Mesenchymal stem cell (in vitro differentiated cells and primary cell): ENCODE data around the gene PAX2.

Experiments used
- DNase-seq: peaks from one replicate; pipeline ENCODE4 v3.0.0-alpha.2; 2013
- H2AFZ ChIP-seq: one replicate; pipeline ENCODE4 v1.6.1; 2013; ENCODE audit warnings: low read depth, mild to moderate bottlenecking, control low read depth, inconsistent platforms, low read length, moderate library complexity
- H2AK5ac ChIP-seq: 2 replicates; pipeline ENCODE4 v1.6.1; 2013; ENCODE audit warnings: low read length, moderate library complexity, mild to moderate bottlenecking, inconsistent platforms; ENCODE audit not compliant: severe bottlenecking
- H2BK120ac ChIP-seq: one replicate; pipeline ENCODE4 v1.6.1; 2013; ENCODE audit warnings: low read depth, mild to moderate bottlenecking, inconsistent platforms, low read length, moderate library complexity
- H2BK12ac ChIP-seq, 2 experiments: one replicate each; pipeline ENCODE4 v1.6.1; 2013; ENCODE audit warnings: inconsistent platforms in 2 of 2, low read length in 2 of 2, mild to moderate bottlenecking in 2 of 2, moderate library complexity in 2 of 2, control low read depth in 1 of 2
- H2BK15ac ChIP-seq: one replicate; pipeline ENCODE4 v1.6.1; 2013; ENCODE audit warnings: mild to moderate bottlenecking, low read depth, inconsistent platforms; ENCODE audit not compliant: poor library complexity, severe bottlenecking
- H2BK5ac ChIP-seq: 2 replicates; pipeline ENCODE4 v1.6.1; 2013; ENCODE audit warnings: low read depth, mild to moderate bottlenecking, low read length, control low read depth, inconsistent platforms; ENCODE audit not compliant: poor library complexity, severe bottlenecking
- H3K14ac ChIP-seq, 2 experiments: one replicate each; pipeline ENCODE4 v1.6.1; 2013; ENCODE audit warnings: inconsistent platforms in 2 of 2, low read length in 2 of 2, control low read depth in 1 of 2, mild to moderate bottlenecking in 1 of 2, moderate library complexity in 1 of 2
- H3K18ac ChIP-seq, 2 experiments: one replicate each; pipeline ENCODE4 v1.6.1; 2013; ENCODE audit warnings: inconsistent platforms in 2 of 2, low read length in 2 of 2, control low read depth in 1 of 2, low read depth in 1 of 2, mild to moderate bottlenecking in 1 of 2
- H3K23ac ChIP-seq, 2 experiments: one replicate each; pipeline ENCODE4 v1.6.1; 2013; ENCODE audit warnings: inconsistent platforms in 2 of 2, low read length in 2 of 2, mild to moderate bottlenecking in 2 of 2, moderate library complexity in 2 of 2, control low read depth in 1 of 2
- H3K27ac ChIP-seq: 2 replicates; pipeline ENCODE4 v1.5.1; 2013; ENCODE audit warnings: mild to moderate bottlenecking, moderate library complexity, low read length, control low read depth, inconsistent platforms; ENCODE audit not compliant: poor library complexity, severe bottlenecking
- H3K27me3 ChIP-seq, 2 experiments: 2 replicates each; pipeline versions ENCODE4 v1.6.1 to v1.7.0; 2013; ENCODE audit warnings: low read length in 2 of 2, mild to moderate bottlenecking in 2 of 2, moderate library complexity in 2 of 2, control low read depth in 1 of 2, inconsistent platforms in 1 of 2; ENCODE audit not compliant: control insufficient read depth in 1 of 2, insufficient read depth in 1 of 2
- H3K36me3 ChIP-seq, 2 experiments: 2 replicates each; pipeline versions ENCODE4 v1.6.1 to v1.7.0; 2013; ENCODE audit warnings: low read length in 2 of 2, control low read depth in 1 of 2, inconsistent platforms in 1 of 2, low read depth in 1 of 2, mild to moderate bottlenecking in 1 of 2; ENCODE audit not compliant: insufficient read depth in 2 of 2, control insufficient read depth in 1 of 2
- H3K4ac ChIP-seq, 2 experiments: one replicate each; pipeline ENCODE4 v1.6.1; 2013; ENCODE audit warnings: inconsistent platforms in 2 of 2, low read length in 2 of 2, mild to moderate bottlenecking in 2 of 2, moderate library complexity in 2 of 2, control low read depth in 1 of 2, low read depth in 1 of 2
- H3K4me1 ChIP-seq: 2 replicates; pipeline ENCODE4 v1.6.1; 2013; ENCODE audit warnings: low read depth, low read length, control low read depth; ENCODE audit not compliant: control insufficient read depth, insufficient read depth
- H3K4me2 ChIP-seq: 2 replicates; pipeline ENCODE4 v1.6.1; 2013; ENCODE audit warnings: low read length, mild to moderate bottlenecking, inconsistent platforms; ENCODE audit not compliant: poor library complexity, severe bottlenecking
- H3K4me3 ChIP-seq, 2 experiments: 2 replicates each; pipeline versions ENCODE4 v1.5.1 to v1.7.0; 2013; ENCODE audit warnings: low read length in 2 of 2, mild to moderate bottlenecking in 2 of 2, control low read depth in 1 of 2, low read depth in 1 of 2; ENCODE audit not compliant: insufficient read depth in 1 of 2
- H3K79me1 ChIP-seq: replicated peaks from 2 replicates; pipeline ENCODE4 v1.6.1; 2013; ENCODE audit warnings: mild to moderate bottlenecking, control low read depth, low read length, inconsistent platforms; ENCODE audit not compliant: poor library complexity, severe bottlenecking
- H3K9ac ChIP-seq: 2 replicates; pipeline ENCODE4 v1.7.0; 2013; ENCODE audit warnings: mild to moderate bottlenecking, low read length, moderate library complexity
- H3K9me3 ChIP-seq: 2 replicates; pipeline ENCODE4 v1.7.0; 2013; ENCODE audit warnings: mild to moderate bottlenecking, low read length; ENCODE audit not compliant: control insufficient read depth
- H4K8ac ChIP-seq: one replicate; pipeline ENCODE4 v1.6.1; 2013; ENCODE audit warnings: inconsistent platforms, mild to moderate bottlenecking, low read length, moderate library complexity
- H4K91ac ChIP-seq: one replicate; pipeline ENCODE4 v1.6.1; 2013; ENCODE audit warnings: mild to moderate bottlenecking, low read length, inconsistent platforms
- WGBS: methylation state at CpG from one replicate; pipeline ENCODE4 v1.1.7; 2013; ENCODE audit warnings: mixed read lengths; 5-methylcytosine and 5-hydroxymethylcytosine counted together

Gene PAX2

GRCh38 chr10:100802607-100803006, 57.2 kb downstream of the PAX2 start:
- no peak overlapping the region for H4K8ac ChIP-seq
- no peak overlapping the region for H3K4me2 ChIP-seq
- 63% methylated on average over 10 of the region's 10 CpGs for WGBS

GRCh38 chr10:100803492-100803891, 58.1 kb downstream of the PAX2 start:
- H2AK5ac ChIP-seq = no peak overlapping the region
- H3K9ac ChIP-seq = no peak overlapping the region
- H3K4me1 ChIP-seq = peaks cover 3% of the 10 kb centered on the region
- H2BK5ac ChIP-seq = no peak overlapping the region
- peak overlapping the region in 1 of 2 experiments; percentile 46 for H3K14ac ChIP-seq
- no peak overlapping the region for H3K4ac ChIP-seq
- WGBS = 47% methylated on average over 6 of the region's 6 CpGs
- no peak overlapping the region for H3K23ac ChIP-seq
- H3K79me1 ChIP-seq = no peaks in the 10 kb centered on the region
- H2BK15ac ChIP-seq = no peak overlapping the region
- peaks cover 76 to 94% of the 10 kb centered on the region in 2 experiments for H3K27me3 ChIP-seq
- no peak overlapping the region for H2BK12ac ChIP-seq
- H2BK120ac ChIP-seq = no peak overlapping the region
- no peak overlapping the region for H2AFZ ChIP-seq
- H4K8ac ChIP-seq = peak overlapping the region; percentile 14
- H4K91ac ChIP-seq = no peak overlapping the region
- no peak overlapping the region for H3K18ac ChIP-seq
- H3K4me2 ChIP-seq = no peak overlapping the region
- no peaks in the 10 kb centered on the region for H3K9me3 ChIP-seq
- no peak overlapping the region for H3K4me3 ChIP-seq
- no peak overlapping the region for H3K27ac ChIP-seq
- no peak for DNase-seq
- no peaks in the 10 kb centered on the region for H3K36me3 ChIP-seq

More at GRCh38 chr10:100802607-100803006, 57.2 kb downstream of the PAX2 start:
- no peak overlapping the region for H2AK5ac ChIP-seq
- no peak overlapping the region for H2BK120ac ChIP-seq
- no peaks in the 10 kb centered on the region for H3K9me3 ChIP-seq
- no peak overlapping the region for H4K91ac ChIP-seq
- no peak overlapping the region for H3K14ac ChIP-seq
- no peak overlapping the region for H3K23ac ChIP-seq
- H3K18ac ChIP-seq = no peak overlapping the region
- no peak overlapping the region for H2BK5ac ChIP-seq
- no peak overlapping the region for H3K4ac ChIP-seq
- no peak overlapping the region for H3K27ac ChIP-seq
- no peak overlapping the region for H2BK15ac ChIP-seq
- peaks cover 3% of the 10 kb centered on the region for H3K4me1 ChIP-seq
- H2BK12ac ChIP-seq = no peak overlapping the region
- H3K79me1 ChIP-seq = no peaks in the 10 kb centered on the region
- H3K4me3 ChIP-seq = no peak overlapping the region
- no peaks in the 10 kb centered on the region for H3K36me3 ChIP-seq
- H2AFZ ChIP-seq = no peak overlapping the region
- no peak overlapping the region for H3K9ac ChIP-seq
- DNase-seq = no peak
- peaks cover 80 to 93% of the 10 kb centered on the region in 2 experiments for H3K27me3 ChIP-seq

GRCh38 chr10:100803908-100804307, 58.5 kb downstream of the PAX2 start:
- H3K4me1 ChIP-seq = peaks cover 2% of the 10 kb centered on the region
- no peaks in the 10 kb centered on the region for H3K9me3 ChIP-seq
- H3K14ac ChIP-seq = no peak overlapping the region
- no peak overlapping the region for H4K91ac ChIP-seq
- no peak overlapping the region for H3K9ac ChIP-seq
- DNase-seq = no peak
- no peak overlapping the region for H3K4me2 ChIP-seq
- H2BK120ac ChIP-seq = no peak overlapping the region
- no peaks in the 10 kb centered on the region for H3K79me1 ChIP-seq
- H4K8ac ChIP-seq = no peak overlapping the region
- no peak overlapping the region for H2AK5ac ChIP-seq
- H3K27ac ChIP-seq = no peak overlapping the region
- no peak overlapping the region for H3K18ac ChIP-seq
- no peak overlapping the region for H3K4me3 ChIP-seq
- H3K36me3 ChIP-seq = no peaks in the 10 kb centered on the region
- H2BK5ac ChIP-seq = no peak overlapping the region
- no peak overlapping the region for H2BK15ac ChIP-seq
- no peak overlapping the region for H2AFZ ChIP-seq
- no peak overlapping the region for H3K4ac ChIP-seq
- 81% methylated on average over 7 of the region's 7 CpGs for WGBS
- H2BK12ac ChIP-seq = no peak overlapping the region
- H3K27me3 ChIP-seq = peaks cover 76 to 94% of the 10 kb centered on the region in 2 experiments
- H3K23ac ChIP-seq = no peak overlapping the region

GRCh38 chr10:100805543-100806355, 60.4 kb downstream of the PAX2 start:
- Histone ChIP-seq H3K27me3 (peaks cover 88 to 99% of the 10 kb centered on the region in 2 experiments), H3K14ac (no peak overlapping the region), H2AK5ac (no peak overlapping the region), H2AFZ (no peak overlapping the region), H2BK5ac (no peak overlapping the region), H2BK15ac (no peak overlapping the region), H3K9me3 (no peaks in the 10 kb centered on the region), H3K4me2 (no peak overlapping the region), H3K9ac (no peak overlapping the region), H4K91ac (no peak overlapping the region), H3K79me1 (no peaks in the 10 kb centered on the region), H3K27ac (no peak overlapping the region), H2BK12ac (no peak overlapping the region), H3K4me1 (peaks cover 2% of the 10 kb centered on the region), H2BK120ac (no peak overlapping the region), H4K8ac (no peak overlapping the region), H3K4ac (no peak overlapping the region), H3K36me3 (no peaks in the 10 kb centered on the region), H3K4me3 (peak overlapping the region in 1 of 2 experiments; percentile 15), H3K18ac (no peak overlapping the region), H3K23ac (no peak overlapping the region)
- 82% methylated on average over 14 of the region's 14 CpGs for WGBS
- DNase-seq = no peak
